Muscle of leg (tissue), 11 donors: Measurements from ENCODE around the gene KIF17. TPM values are rescaled to one million over a fixed set of nuclear protein-coding genes. Genes with fewer than 3 reads are reported as not detected.

Experiments used
- DNase-seq: peaks from one replicate; pipeline ENCODE4 v3.0.0; 2013
- H3K27ac ChIP-seq: one replicate; pipeline ENCODE4 v1.5.1; 2013; ENCODE audit warnings: mild to moderate bottlenecking, low read length, control low read depth
- H3K27me3 ChIP-seq: one replicate; pipeline ENCODE4 v1.6.1; 2013; ENCODE audit warnings: low read length; ENCODE audit not compliant: control insufficient read depth, insufficient read depth
- H3K36me3 ChIP-seq: one replicate; pipeline ENCODE4 v1.6.1; 2013; ENCODE audit warnings: low read length; ENCODE audit not compliant: control insufficient read depth, insufficient read depth
- H3K4me1 ChIP-seq: one replicate; pipeline ENCODE4 v1.6.1; 2013; ENCODE audit warnings: low read length; ENCODE audit not compliant: control insufficient read depth, insufficient read depth
- H3K4me3 ChIP-seq: one replicate; pipeline ENCODE4 v1.5.1; 2013; ENCODE audit warnings: low read length, control low read depth
- H3K9me3 ChIP-seq: replicated peaks from 2 replicates; pipeline ENCODE4 v1.6.1; 2013; ENCODE audit warnings: low read depth, low read length; ENCODE audit not compliant: control insufficient read depth
- WGBS: methylation state at CpG from one replicate; pipeline ENCODE4 v1.1.5; 2013; ENCODE audit warnings: missing lambda C conversion rate; ENCODE audit not compliant: insufficient coverage; 5-methylcytosine and 5-hydroxymethylcytosine counted together
- polyA plus RNA-seq, 8 donors: library from polyadenylated mRNA; unstranded; fragments of 120-200 nt; gene quantifications; one replicate each; pipeline versions ENCODE4 v1.2.1 to v1.2.3, GENCODE V29; 2013; ENCODE audit warnings: inconsistent platforms in 1 of 8, low replicate concordance in 1 of 8; ENCODE audit not compliant: insufficient read length in 8 of 8, insufficient read depth in 1 of 8
- total RNA-seq: library from RNA; stranded (reverse); fragments of 120-200 nt; gene quantifications from one replicate; pipeline ENCODE4 v1.2.4, GENCODE V29; 2013

The KIF17 gene
- total and polyA plus RNA-seq, 9 donors = 1.8 to 4.3 (median 2.3) TPM

- Histone ChIP-seq H3K27me3 (peaks cover 3% of the 10 kb centered on the region), H3K4me3 (no peak overlapping the region), H3K4me1 (peaks cover 14% of the 10 kb centered on the region), H3K36me3 (no peaks in the 10 kb centered on the region), H3K27ac (no peak overlapping the region), H3K9me3 (no peaks in the 10 kb centered on the region)
- WGBS = 44% methylated on average over 11 of the region's 18 CpGs
- no peak for DNase-seq
These were observed 7.1 kb downstream of the KIF17 start for GRCh38 chr1:20710469-20711284.

- 93% methylated on average over 3 of the region's 3 CpGs for WGBS
- H3K36me3 ChIP-seq = no peaks in the 10 kb centered on the region
- H3K9me3 ChIP-seq = no peaks in the 10 kb centered on the region
- no peak overlapping the region for H3K27ac ChIP-seq
- peaks cover 3% of the 10 kb centered on the region for H3K27me3 ChIP-seq
- peaks cover 14% of the 10 kb centered on the region for H3K4me1 ChIP-seq
- no peak for DNase-seq
- H3K4me3 ChIP-seq = no peak overlapping the region
These were observed 7.9 kb downstream of the KIF17 start for GRCh38 chr1:20709868-20710267.

- no peaks in the 10 kb centered on the region for H3K9me3 ChIP-seq
- H3K4me3 ChIP-seq = no peak overlapping the region
- DNase-seq = no peak
- peaks cover 14% of the 10 kb centered on the region for H3K4me1 ChIP-seq
- no peaks in the 10 kb centered on the region for H3K36me3 ChIP-seq
- WGBS = 74% methylated on average over 4 of the region's 5 CpGs
- H3K27me3 ChIP-seq = peaks cover 3% of the 10 kb centered on the region
- H3K27ac ChIP-seq = no peak overlapping the region
These were observed 8.9 kb downstream of the KIF17 start for GRCh38 chr1:20708891-20709290.

GRCh38 chr1:20708057-20708456 is 9.8 kb downstream of the KIF17 start:
- WGBS = 72% methylated on average over 6 of the region's 6 CpGs
- no peaks in the 10 kb centered on the region for H3K36me3 ChIP-seq
- peaks cover 3% of the 10 kb centered on the region for H3K27me3 ChIP-seq
- DNase-seq = no peak
- no peaks in the 10 kb centered on the region for H3K9me3 ChIP-seq
- H3K4me1 ChIP-seq = peaks cover 14% of the 10 kb centered on the region
- no peak overlapping the region for H3K4me3 ChIP-seq
- H3K27ac ChIP-seq = no peak overlapping the region

GRCh38 chr1:20706841-20707240 is 11.0 kb downstream of the KIF17 start:
- 45% methylated on average over 3 of the region's 5 CpGs for WGBS
- no peak overlapping the region for H3K4me3 ChIP-seq
- H3K27ac ChIP-seq = no peak overlapping the region
- peaks cover 13% of the 10 kb centered on the region for H3K4me1 ChIP-seq
- H3K27me3 ChIP-seq = peaks cover 3% of the 10 kb centered on the region
- DNase-seq = no peak
- no peaks in the 10 kb centered on the region for H3K36me3 ChIP-seq
- H3K9me3 ChIP-seq = no peaks in the 10 kb centered on the region

- H3K27ac ChIP-seq = no peak overlapping the region
- peaks cover 8% of the 10 kb centered on the region for H3K4me1 ChIP-seq
- H3K36me3 ChIP-seq = no peaks in the 10 kb centered on the region
- H3K9me3 ChIP-seq = no peaks in the 10 kb centered on the region
- H3K4me3 ChIP-seq = no peak overlapping the region
- WGBS = 59% methylated on average over 15 of the region's 15 CpGs
- H3K27me3 ChIP-seq = no peaks in the 10 kb centered on the region
- no peak for DNase-seq
These were observed 12.5 kb downstream of the KIF17 start for GRCh38 chr1:20705203-20705755.

- Histone ChIP-seq H3K4me3 (no peak overlapping the region), H3K4me1 (peaks cover 13% of the 10 kb centered on the region), H3K27me3 (no peaks in the 10 kb centered on the region), H3K27ac (no peak overlapping the region), H3K9me3 (no peaks in the 10 kb centered on the region), H3K36me3 (no peaks in the 10 kb centered on the region)
- no peak for DNase-seq
- 92% methylated on average over 39 of the region's 41 CpGs for WGBS
These were observed 13.2 kb downstream of the KIF17 start for GRCh38 chr1:20704390-20705202.

- Histone ChIP-seq H3K9me3 (no peaks in the 10 kb centered on the region), H3K27ac (no peak overlapping the region), H3K36me3 (no peaks in the 10 kb centered on the region), H3K4me1 (peaks cover 24% of the 10 kb centered on the region), H3K27me3 (no peaks in the 10 kb centered on the region), H3K4me3 (no peak overlapping the region)
- 88% methylated on average over 2 of the region's 4 CpGs for whole genome bisulfite sequencing
- no peak for DNase-seq
These were observed 14.6 kb downstream of the KIF17 start for GRCh38 chr1:20703124-20703756.

- no peak overlapping the region for H3K27ac ChIP-seq
- no CpG with 5 or more reads among the region's 1 CpG for WGBS
- no peaks in the 10 kb centered on the region for H3K9me3 ChIP-seq
- no peaks in the 10 kb centered on the region for H3K36me3 ChIP-seq
- peaks cover 28% of the 10 kb centered on the region for H3K4me1 ChIP-seq
- no peak overlapping the region for H3K4me3 ChIP-seq
- DNase-seq = no peak
- H3K27me3 ChIP-seq = no peaks in the 10 kb centered on the region
These were observed 15.4 kb downstream of the KIF17 start for GRCh38 chr1:20702416-20702815.

GRCh38 chr1:20701847-20702246 is 16.0 kb downstream of the KIF17 start:
- no peak for DNase-seq
- Histone ChIP-seq H3K27ac (no peak overlapping the region), H3K4me3 (no peak overlapping the region), H3K36me3 (no peaks in the 10 kb centered on the region), H3K9me3 (no peaks in the 10 kb centered on the region), H3K27me3 (no peaks in the 10 kb centered on the region), H3K4me1 (peaks cover 32% of the 10 kb centered on the region)
- WGBS = 87% methylated on average over 4 of the region's 5 CpGs
